ENCODE data around the gene ZNF593OS. TPM values are rescaled to one million over a fixed set of nuclear protein-coding genes. Genes with fewer than 3 reads are reported as not detected.

Gene ZNF593OS
- polyA plus RNA-seq, 1 experiment = not detected

DNA sequence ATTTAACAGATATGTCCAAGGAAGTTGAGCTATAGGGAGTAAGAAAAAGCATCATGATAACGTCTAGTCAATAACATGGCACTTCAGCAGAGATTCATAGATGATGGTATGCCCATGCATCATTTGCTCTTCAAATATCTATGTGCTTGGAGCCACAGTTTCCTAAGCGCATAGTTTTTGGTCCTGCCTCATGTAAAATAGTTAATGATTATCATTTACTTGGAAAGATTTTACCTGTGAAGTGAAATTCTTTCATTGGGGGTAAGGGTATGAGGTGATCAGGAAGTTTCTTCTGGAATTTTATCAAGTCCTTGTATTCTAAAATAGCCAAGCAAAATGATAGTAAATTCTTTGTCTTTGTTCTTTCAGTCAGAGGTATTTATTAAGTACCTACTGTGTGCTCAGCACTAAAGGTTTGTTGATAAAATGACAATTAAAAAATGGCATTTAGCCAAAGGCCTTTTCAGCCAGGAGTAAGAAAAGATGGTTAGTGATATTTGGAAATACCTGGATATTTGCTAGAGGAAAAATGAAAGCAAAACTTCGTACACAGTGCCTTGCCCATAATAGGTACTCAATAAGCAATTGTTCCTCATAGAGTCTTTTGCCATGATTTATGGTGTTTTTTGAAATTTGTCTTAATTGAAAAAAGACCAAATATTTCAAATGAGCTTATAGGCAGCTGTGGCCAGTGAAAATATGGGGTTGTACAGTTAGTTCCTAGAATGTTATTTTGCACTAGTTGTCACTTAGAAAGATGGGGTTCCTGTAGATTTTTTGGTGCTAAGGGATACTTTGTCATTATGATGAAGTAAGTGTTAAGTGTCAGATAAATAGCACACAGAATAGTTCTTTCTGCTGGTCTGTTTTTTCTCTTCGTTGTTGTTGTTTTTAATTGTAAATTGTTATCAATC is 47.0 kb downstream of the ZNF593OS start:
- no peaks in the 10 kb centered on the region for H3K9me3 ChIP-seq (ENCODE audit: control insufficient read depth, insufficient read depth, low read length)
- TF ChIP-seq, protein P1, sequence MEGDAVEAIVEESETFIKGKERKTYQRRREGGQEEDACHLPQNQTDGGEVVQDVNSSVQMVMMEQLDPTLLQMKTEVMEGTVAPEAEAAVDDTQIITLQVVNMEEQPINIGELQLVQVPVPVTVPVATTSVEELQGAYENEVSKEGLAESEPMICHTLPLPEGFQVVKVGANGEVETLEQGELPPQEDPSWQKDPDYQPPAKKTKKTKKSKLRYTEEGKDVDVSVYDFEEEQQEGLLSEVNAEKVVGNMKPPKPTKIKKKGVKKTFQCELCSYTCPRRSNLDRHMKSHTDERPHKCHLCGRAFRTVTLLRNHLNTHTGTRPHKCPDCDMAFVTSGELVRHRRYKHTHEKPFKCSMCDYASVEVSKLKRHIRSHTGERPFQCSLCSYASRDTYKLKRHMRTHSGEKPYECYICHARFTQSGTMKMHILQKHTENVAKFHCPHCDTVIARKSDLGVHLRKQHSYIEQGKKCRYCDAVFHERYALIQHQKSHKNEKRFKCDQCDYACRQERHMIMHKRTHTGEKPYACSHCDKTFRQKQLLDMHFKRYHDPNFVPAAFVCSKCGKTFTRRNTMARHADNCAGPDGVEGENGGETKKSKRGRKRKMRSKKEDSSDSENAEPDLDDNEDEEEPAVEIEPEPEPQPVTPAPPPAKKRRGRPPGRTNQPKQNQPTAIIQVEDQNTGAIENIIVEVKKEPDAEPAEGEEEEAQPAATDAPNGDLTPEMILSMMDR (IDR thresholded peaks at IDR 0.05; ENCODE audit: low read depth, low read length) = no peak
- DNase-seq (ENCODE audit: low read depth, low spot score) = no peak
- no peak overlapping the region for H3K4me3 ChIP-seq (ENCODE audit: low read depth, low read length)
- POLR2A ChIA-PET = no interaction called here
- peaks cover 3% of the 10 kb centered on the region for H3K27me3 ChIP-seq (ENCODE audit: control insufficient read depth, insufficient read depth, low read length)
- no peak overlapping the region for H3K27ac ChIP-seq (ENCODE audit: low read depth, low read length)
- CTCF ChIA-PET = interaction anchor here (1.2 to 4.5 kb wide), 3 partner anchors 20 to 240 kb away, joined by 4 to 41 read pairs (median 6); no protein-coding TSS in a partner anchor

DNA sequence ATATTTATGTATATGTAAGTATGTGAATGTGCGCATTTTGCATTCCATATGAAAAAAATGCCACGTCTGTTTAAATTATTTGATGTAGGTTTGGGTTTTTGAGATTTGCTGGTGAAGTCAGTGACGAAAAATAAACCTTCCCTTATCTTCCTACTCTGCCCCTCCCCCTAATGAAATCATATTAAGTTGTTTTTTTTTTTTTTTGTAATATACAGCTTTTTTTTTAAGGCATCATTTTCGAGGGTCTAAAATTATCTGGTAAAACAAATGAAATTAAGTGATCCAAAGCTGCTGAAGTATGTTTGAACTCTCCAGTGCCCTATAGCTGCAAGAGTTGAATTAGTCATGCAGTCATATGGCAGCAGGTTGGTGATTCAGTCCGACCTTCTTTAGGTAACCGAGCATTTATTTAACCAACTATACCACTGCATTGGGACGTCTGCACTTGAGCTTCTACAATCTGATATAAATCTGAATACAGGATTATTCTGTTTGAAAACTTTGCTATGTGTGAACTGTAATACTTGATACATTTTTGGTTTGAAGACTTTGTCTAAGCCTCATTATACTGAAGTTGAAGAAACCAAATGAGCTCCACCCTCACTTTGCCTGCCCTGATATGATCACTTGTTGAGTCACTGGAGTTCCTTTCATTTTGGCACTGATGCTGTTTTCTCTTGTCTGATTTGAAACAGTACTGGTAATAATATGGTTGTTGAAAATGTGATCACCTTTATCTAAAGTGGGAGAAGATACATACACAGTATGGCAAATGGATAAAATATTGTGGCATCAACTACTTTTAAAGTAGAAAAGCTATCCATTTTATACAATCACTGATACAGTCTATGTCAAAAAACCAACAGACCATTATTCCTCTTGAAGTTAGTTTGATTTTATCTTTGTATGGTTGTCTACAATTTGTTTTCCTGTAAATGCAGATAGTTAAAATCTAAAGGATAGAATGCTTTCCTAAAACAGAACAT is 48.4 kb downstream of the ZNF593OS start:
- POLR2A ChIA-PET = interaction anchor here (0.5 kb wide), 1 partner anchor 354 kb away, joined by 4 read pairs; no protein-coding TSS in a partner anchor
- CTCF ChIA-PET = interaction anchor here (0.7 to 4.5 kb wide), 9 partner anchors 21 to 294 kb away, joined by 3 to 41 read pairs (median 4); partner anchors contain the start of genes CEP85 and PAFAH2
- Histone ChIP-seq H3K4me3 (ENCODE audit: low read depth, low read length) (no peak overlapping the region), H3K27ac (ENCODE audit: low read depth, low read length) (no peak overlapping the region), H3K9me3 (ENCODE audit: control insufficient read depth, insufficient read depth, low read length) (no peaks in the 10 kb centered on the region), H3K27me3 (ENCODE audit: control insufficient read depth, insufficient read depth, low read length) (no peaks in the 10 kb centered on the region)
- TF ChIP-seq, protein P1 (IDR thresholded peaks at IDR 0.05; ENCODE audit: low read depth, low read length) = no peak
- no peak for DNase-seq (ENCODE audit: low read depth, low spot score)

DNA sequence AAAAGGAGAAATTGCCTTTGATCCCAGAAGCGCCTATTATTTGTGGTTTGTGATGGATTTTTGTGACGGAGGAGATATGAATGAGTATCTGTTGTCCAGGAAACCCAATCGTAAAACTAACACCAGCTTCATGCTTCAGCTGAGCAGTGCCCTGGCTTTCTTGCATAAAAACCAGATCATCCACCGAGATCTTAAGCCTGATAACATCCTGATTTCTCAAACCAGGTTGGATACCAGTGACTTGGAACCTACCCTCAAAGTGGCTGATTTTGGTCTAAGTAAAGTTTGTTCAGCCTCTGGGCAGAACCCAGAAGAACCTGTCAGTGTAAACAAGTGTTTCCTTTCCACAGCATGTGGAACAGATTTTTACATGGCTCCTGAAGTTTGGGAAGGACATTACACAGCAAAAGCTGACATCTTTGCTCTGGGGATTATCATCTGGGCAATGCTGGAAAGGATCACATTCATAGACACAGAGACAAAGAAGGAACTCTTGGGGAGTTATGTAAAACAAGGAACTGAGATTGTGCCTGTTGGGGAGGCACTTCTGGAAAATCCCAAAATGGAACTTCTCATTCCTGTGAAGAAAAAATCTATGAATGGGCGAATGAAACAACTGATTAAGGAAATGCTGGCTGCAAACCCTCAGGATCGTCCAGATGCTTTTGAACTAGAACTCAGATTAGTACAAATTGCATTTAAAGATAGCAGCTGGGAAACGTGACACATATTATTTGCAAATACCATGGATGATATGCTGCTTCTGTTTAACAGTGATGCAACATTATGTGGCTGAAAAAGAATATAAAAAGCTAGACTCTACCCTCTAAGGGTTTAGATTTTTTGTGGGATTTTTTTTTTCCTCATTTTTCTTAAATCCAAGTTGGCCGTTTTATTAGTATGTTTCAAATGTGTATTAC is 49.5 kb downstream of the ZNF593OS start:
- TF ChIP-seq, protein P1 (IDR thresholded peaks at IDR 0.05; ENCODE audit: low read depth, low read length) = no peak
- Histone ChIP-seq H3K27me3 (ENCODE audit: control insufficient read depth, insufficient read depth, low read length) (no peaks in the 10 kb centered on the region), H3K4me3 (ENCODE audit: low read depth, low read length) (no peak overlapping the region), H3K27ac (ENCODE audit: low read depth, low read length) (no peak overlapping the region), H3K9me3 (ENCODE audit: control insufficient read depth, insufficient read depth, low read length) (no peaks in the 10 kb centered on the region)
- no peak for DNase-seq (ENCODE audit: low read depth, low spot score)
- CTCF ChIA-PET = interaction anchor here (0.7 to 4.5 kb wide), 6 partner anchors 22 to 295 kb away, joined by 3 to 41 read pairs (median 4); partner anchors contain the start of gene CEP85
- POLR2A ChIA-PET = no interaction called here

- no peak for DNase-seq (ENCODE audit: low read depth, low spot score)
- no peak overlapping the region for H3K27ac ChIP-seq (ENCODE audit: low read depth, low read length)
- TF ChIP-seq, protein P1 (IDR thresholded peaks at IDR 0.05; ENCODE audit: low read depth, low read length) = no peak
- no peaks in the 10 kb centered on the region for H3K9me3 ChIP-seq (ENCODE audit: control insufficient read depth, insufficient read depth, low read length)
- H3K27me3 ChIP-seq (ENCODE audit: control insufficient read depth, insufficient read depth, low read length) = no peaks in the 10 kb centered on the region
- ChIA-PET POLR2A (no interaction called here), CTCF (no interaction called here)
- no peak overlapping the region for H3K4me3 ChIP-seq (ENCODE audit: low read depth, low read length)
These were observed 51.6 kb downstream of the ZNF593OS start for GRCh38 chr1:26119892-26120608.
